Endothelial cell (in vitro differentiated cells): Measurements from ENCODE around the gene PDGFRA. TPM values are rescaled to one million over a fixed set of nuclear protein-coding genes. Genes with fewer than 3 reads are reported as not detected.

ENCODE experiments used
- DNase-seq: peaks from one replicate; pipeline ENCODE4 v3.0.0; 2021; ENCODE audit warnings: low spot score
- H3K27ac Mint-ChIP-seq: one replicate; pipeline ENCODE4 v1.8.0; 2021; ENCODE audit warnings: mixed read lengths, inconsistent platforms; ENCODE audit not compliant: unreplicated experiment
- H3K27me3 Mint-ChIP-seq: one replicate; pipeline ENCODE4 v1.8.0; 2021; ENCODE audit warnings: mild to moderate bottlenecking, moderate library complexity, mixed read lengths, inconsistent platforms; ENCODE audit not compliant: unreplicated experiment
- H3K36me3 Mint-ChIP-seq: one replicate; pipeline ENCODE4 v1.8.0; 2021; ENCODE audit warnings: mild to moderate bottlenecking, low read depth, mixed read lengths, inconsistent platforms; ENCODE audit not compliant: unreplicated experiment
- H3K4me1 Mint-ChIP-seq: one replicate; pipeline ENCODE4 v1.8.0; 2021; ENCODE audit warnings: mild to moderate bottlenecking, mixed read lengths, inconsistent platforms; ENCODE audit not compliant: unreplicated experiment
- H3K4me3 Mint-ChIP-seq: one replicate; pipeline ENCODE4 v1.8.0; 2021; ENCODE audit warnings: mild to moderate bottlenecking, mixed read lengths, inconsistent platforms; ENCODE audit not compliant: unreplicated experiment
- H3K9me3 Mint-ChIP-seq: one replicate; pipeline ENCODE4 v1.8.0; 2021; ENCODE audit warnings: mixed read lengths, inconsistent platforms; ENCODE audit not compliant: unreplicated experiment
- CTCF ChIP-seq: fragments of 200-600 bp; sonication (generic); IDR thresholded peaks from one replicate; pipeline ENCODE4 v1.5.0; 2021; ENCODE audit warnings: antibody characterized with exemption; ENCODE audit not compliant: unreplicated experiment
- total RNA-seq: library from RNA; stranded (reverse); fragmentation: NEBNext Ultra II Directional; extraction: Animal tissue kit (Norgen Biotek cat#: 25700); gene quantifications from one replicate; pipeline ENCODE4 v1.2.1, GENCODE V29; 2021; ENCODE audit not compliant: unreplicated experiment

PDGFRA gene
- total RNA-seq, 1 donor from 2014 or later = 3.4 TPM

DNA sequence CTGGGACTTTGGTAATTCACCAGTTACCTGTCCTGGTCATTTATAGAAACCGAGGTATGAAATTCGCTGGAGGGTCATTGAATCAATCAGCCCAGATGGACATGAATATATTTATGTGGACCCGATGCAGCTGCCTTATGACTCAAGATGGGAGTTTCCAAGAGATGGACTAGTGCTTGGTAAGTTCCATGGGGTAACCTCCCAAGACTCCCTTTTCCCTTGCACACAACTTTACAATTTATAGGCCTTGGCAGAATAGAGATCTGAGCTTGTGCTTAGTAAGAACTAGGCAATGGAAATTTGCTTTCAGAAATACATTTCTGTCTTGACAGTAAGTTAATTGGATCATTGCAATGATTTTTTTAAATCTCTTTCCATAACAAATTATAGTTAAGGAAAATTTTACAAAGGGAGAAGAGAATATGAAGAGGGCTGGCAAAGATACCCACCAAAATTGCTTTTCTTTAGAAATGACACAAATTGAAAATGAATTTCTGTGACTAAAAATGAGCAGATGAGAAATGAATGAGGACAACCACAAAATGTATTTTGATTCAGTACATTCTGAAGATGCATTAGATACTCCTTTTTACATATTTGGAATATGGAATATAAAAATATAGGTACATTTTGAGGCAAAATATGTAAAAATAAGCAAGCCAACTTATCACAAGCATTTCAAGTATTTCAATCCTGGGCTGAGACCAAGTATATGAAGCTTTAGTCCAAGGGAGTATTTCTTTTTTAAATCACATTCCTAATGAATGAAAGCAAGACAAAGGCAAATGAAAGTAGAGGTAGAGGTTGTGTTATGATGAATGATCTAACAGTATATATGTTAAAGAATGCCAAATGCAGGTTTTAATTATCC lies 45.9 kb downstream of the PDGFRA start:
- Mint-ChIP-seq H3K27ac (no peak overlapping the region), H3K36me3 (peaks cover 13% of the 10 kb centered on the region), H3K4me3 (no peak overlapping the region), H3K4me1 (peaks cover 13% of the 10 kb centered on the region), H3K27me3 (peaks cover under 1% of the 10 kb centered on the region), H3K9me3 (peaks cover 6% of the 10 kb centered on the region)
- no peak for DNase-seq
- no peak for TF ChIP-seq CTCF

DNA sequence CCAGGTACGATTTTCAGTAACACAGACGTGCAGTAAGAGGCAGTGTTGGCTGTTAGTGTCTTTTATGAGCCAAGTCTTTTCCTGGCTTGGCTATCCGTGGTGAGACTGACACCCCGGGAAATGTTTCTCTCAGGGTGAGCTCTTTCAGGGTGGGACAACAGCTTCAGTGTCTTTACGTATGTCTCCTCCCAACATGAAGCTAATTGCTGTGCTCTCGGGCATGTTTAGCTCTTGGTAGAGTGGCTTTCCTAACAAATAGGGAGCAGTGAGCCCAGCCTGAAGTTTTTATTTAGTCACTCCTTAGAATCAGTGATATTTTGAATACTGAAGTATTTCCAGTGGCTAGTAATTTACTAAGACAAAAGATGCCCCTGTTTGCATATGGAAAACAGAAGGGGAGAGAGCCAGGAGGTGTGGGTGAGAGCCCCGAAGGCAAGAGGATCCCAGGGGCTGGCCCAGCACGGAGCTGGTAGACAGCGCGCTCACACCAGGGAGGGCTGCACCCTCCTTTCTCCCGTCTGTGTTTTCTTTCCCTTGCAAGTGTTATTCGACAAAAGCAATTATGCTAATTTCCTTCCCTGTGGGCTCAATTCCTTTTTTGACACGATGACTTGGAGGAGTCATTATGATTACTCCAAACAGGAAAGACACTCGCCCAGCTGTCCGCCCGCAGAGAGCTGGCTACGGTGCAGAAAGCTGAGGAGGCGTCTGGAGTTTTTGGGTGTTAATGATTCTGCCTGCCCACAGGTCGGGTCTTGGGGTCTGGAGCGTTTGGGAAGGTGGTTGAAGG lies 47.7 kb downstream of the PDGFRA start:
- Mint-ChIP-seq H3K36me3 (peaks cover 11% of the 10 kb centered on the region), H3K27ac (no peak overlapping the region), H3K9me3 (peaks cover 11% of the 10 kb centered on the region), H3K4me1 (peaks cover 13% of the 10 kb centered on the region), H3K4me3 (peak overlapping the region; percentile 2), H3K27me3 (peaks cover under 1% of the 10 kb centered on the region)
- no peak for TF ChIP-seq CTCF
- DNase-seq = no peak

DNA sequence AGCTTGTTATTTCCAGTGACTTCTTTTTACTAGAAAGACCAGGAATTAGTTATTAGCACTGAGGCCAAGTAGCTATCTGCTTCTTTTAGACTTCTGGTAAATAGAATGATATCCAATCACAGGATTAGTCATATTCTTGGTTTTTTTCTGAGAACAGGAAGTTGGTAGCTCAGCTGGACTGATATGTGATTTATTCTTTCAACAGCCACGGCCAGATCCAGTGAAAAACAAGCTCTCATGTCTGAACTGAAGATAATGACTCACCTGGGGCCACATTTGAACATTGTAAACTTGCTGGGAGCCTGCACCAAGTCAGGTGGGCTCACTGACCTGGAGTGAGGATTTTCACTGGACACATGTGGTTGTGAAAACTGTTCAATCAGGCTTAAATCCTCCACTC lies 48.6 kb downstream of the PDGFRA start:
- no peak overlapping the region for H3K27ac Mint-ChIP-seq
- H3K4me3 Mint-ChIP-seq = no peak overlapping the region
- peaks cover 13% of the 10 kb centered on the region for H3K36me3 Mint-ChIP-seq
- peaks cover 7% of the 10 kb centered on the region for H3K9me3 Mint-ChIP-seq
- TF ChIP-seq CTCF = no peak
- DNase-seq = no peak
- H3K27me3 Mint-ChIP-seq = peaks cover 2% of the 10 kb centered on the region
- peaks cover 13% of the 10 kb centered on the region for H3K4me1 Mint-ChIP-seq

GRCh38 chr4:54278216-54278615 lies 49.1 kb downstream of the PDGFRA start:
- Mint-ChIP-seq H3K27me3 (peaks cover 2% of the 10 kb centered on the region), H3K9me3 (peaks cover 7% of the 10 kb centered on the region), H3K36me3 (peaks cover 11% of the 10 kb centered on the region), H3K4me1 (peaks cover 13% of the 10 kb centered on the region), H3K4me3 (no peak overlapping the region), H3K27ac (no peak overlapping the region)
- TF ChIP-seq CTCF = no peak
- no peak for DNase-seq
